Peyer's patch (tissue), 4 donors: ENCODE results near the gene SUSD4.

Experiments
- CTCF ChIP-seq, 6 experiments: fragments of 450-650 bp in 4 of 6; fragments of 200-600 bp in 2 of 6; sonication (generic) in 1 of 6; IDR thresholded peaks; one replicate each; pipeline ENCODE4 v1.5.1; 2017 to 2019; ENCODE audit warnings: antibody characterized with exemption in 6 of 6, mild to moderate bottlenecking in 3 of 6, moderate library complexity in 1 of 6
- POLR2A ChIP-seq, 2 donors: fragments of 450-650 bp; IDR thresholded peaks; one replicate each; pipeline ENCODE4 v1.5.1; 2017; ENCODE audit warnings: antibody characterized with exemption in 2 of 2, mild to moderate bottlenecking in 2 of 2, moderate library complexity in 2 of 2

DNA sequence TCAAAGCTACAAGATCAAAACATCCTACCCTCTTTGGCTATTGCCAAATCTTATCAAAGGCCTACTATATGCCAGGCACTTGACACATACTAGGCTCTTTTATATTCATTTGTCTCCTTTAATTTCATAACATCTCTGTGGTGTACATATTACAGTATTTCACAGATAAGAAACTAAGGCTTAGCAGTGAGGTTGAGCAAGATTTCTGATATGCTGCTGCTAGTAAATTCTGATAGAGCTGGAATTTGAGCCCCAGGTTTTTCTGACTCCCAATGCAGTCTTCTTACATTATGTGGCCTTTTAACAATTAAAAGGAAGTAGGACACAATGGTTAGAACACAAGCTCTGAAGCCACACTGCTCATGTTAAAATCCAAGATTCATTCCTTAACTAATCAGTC is 46.1 kb upstream of the SUSD4 start:
- TF ChIP-seq CTCF (IDR thresholded peaks at IDR 0.05), result no peak
- no peak for TF ChIP-seq POLR2A (IDR thresholded peaks at IDR 0.05)
